Measurements from ENCODE around the gene MOGAT2. TPM values are rescaled to one million over a fixed set of nuclear protein-coding genes. Genes with fewer than 3 reads are reported as not detected.

Gene MOGAT2
- total RNA-seq, 4 donors from 2014 or later = 30.5 to 598 (median 448) TPM

- Histone ChIP-seq H3K36me3 (peaks cover 0 to 29% (median 0%) of the 10 kb centered on the region in 3 donors), H3K4me3 (peak overlapping the region in 2 of 4 donors; percentile 57 to 58), H3K27ac (peak overlapping the region in 3 of 4 donors; percentile 78 to 94 (median 93)), H3K9me3 (no peaks in the 10 kb centered on the region), H3K4me1 (peaks cover 0 to 14% (median 0%) of the 10 kb centered on the region in 4 donors), H3K27me3 (no peaks in the 10 kb centered on the region)
- DNase-seq = peak in 2 of 3 donors; percentile 81 to 88
- peak; percentile 56 to 57 for TF ChIP-seq POLR2A (IDR thresholded peaks at IDR 0.05)
- TF ChIP-seq, protein P1, sequence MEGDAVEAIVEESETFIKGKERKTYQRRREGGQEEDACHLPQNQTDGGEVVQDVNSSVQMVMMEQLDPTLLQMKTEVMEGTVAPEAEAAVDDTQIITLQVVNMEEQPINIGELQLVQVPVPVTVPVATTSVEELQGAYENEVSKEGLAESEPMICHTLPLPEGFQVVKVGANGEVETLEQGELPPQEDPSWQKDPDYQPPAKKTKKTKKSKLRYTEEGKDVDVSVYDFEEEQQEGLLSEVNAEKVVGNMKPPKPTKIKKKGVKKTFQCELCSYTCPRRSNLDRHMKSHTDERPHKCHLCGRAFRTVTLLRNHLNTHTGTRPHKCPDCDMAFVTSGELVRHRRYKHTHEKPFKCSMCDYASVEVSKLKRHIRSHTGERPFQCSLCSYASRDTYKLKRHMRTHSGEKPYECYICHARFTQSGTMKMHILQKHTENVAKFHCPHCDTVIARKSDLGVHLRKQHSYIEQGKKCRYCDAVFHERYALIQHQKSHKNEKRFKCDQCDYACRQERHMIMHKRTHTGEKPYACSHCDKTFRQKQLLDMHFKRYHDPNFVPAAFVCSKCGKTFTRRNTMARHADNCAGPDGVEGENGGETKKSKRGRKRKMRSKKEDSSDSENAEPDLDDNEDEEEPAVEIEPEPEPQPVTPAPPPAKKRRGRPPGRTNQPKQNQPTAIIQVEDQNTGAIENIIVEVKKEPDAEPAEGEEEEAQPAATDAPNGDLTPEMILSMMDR (IDR thresholded peaks at IDR 0.05) = no peak
Observed at GRCh38 chr11:75721852-75722668, 4.4 kb downstream of the MOGAT2 start.

DNA sequence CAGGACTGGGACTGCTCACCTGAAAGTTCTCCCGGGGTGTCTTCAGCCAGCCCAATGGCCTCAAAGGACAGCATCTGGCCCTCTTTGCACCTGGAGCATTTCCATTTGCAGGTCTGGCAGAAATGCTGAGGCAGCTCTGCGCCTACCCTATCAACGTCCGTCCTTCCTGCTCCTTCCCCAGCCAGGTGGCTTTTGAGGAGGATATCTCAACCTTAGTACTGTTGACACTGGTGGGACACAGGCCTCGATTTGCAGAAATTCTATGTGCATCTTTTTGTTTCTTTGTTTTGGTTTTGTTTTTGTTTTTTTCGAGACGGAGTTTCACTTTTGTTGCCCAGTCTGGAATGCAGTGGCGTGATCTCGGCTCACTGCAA lies 5.0 kb downstream of the MOGAT2 start:
- no peak for DNase-seq
- Histone ChIP-seq H3K27ac (peak overlapping the region in 3 of 4 donors; percentile 78 to 94 (median 93)), H3K27me3 (no peaks in the 10 kb centered on the region), H3K9me3 (no peaks in the 10 kb centered on the region), H3K4me3 (peak overlapping the region in 2 of 4 donors; percentile 57 to 58), H3K36me3 (peaks cover 0 to 35% (median 0%) of the 10 kb centered on the region in 3 donors), H3K4me1 (peaks cover 0 to 11% (median 0%) of the 10 kb centered on the region in 4 donors)
- no peak for TF ChIP-seq POLR2A (IDR thresholded peaks at IDR 0.05)
- TF ChIP-seq, protein P1 (IDR thresholded peaks at IDR 0.05) = no peak

- Histone ChIP-seq H3K4me1 (peaks cover 0 to 11% (median 0%) of the 10 kb centered on the region in 4 donors), H3K27me3 (no peaks in the 10 kb centered on the region), H3K9me3 (no peaks in the 10 kb centered on the region), H3K4me3 (no peak overlapping the region), H3K36me3 (peaks cover 0 to 49% (median 0%) of the 10 kb centered on the region in 3 donors), H3K27ac (no peak overlapping the region)
- no peak for DNase-seq
- TF ChIP-seq, protein P1 (IDR thresholded peaks at IDR 0.05) = no peak
- no peak for TF ChIP-seq POLR2A (IDR thresholded peaks at IDR 0.05)
Observed at GRCh38 chr11:75725547-75726320, 8.1 kb downstream of the MOGAT2 start.

DNA sequence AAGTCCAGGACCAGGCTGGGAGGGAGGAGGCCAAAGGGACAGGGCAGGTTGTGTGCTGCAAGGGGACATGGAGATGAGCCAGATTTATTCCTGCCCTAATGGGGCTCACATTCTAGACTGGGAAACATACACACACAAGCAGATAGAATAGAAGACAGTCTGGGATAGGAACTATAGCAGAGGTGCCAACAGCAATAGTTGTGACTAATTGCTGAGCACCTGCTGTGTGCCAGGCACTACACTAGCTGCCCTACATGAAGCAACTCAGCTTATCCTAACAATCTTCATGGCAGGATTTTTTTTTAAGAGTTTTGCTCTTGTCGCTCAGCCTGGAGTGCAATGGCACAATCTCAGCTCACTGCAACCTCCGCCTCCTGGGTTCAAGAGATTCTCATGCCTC lies 11.4 kb downstream of the MOGAT2 start:
- no peaks in the 10 kb centered on the region for H3K9me3 ChIP-seq
- H3K27me3 ChIP-seq = no peaks in the 10 kb centered on the region
- TF ChIP-seq, protein P1 (IDR thresholded peaks at IDR 0.05) = no peak
- peaks cover 0 to 39% (median 0%) of the 10 kb centered on the region in 3 donors for H3K36me3 ChIP-seq
- H3K4me1 ChIP-seq = peaks cover 0 to 20% (median 4%) of the 10 kb centered on the region in 4 donors
- no peak for DNase-seq
- H3K27ac ChIP-seq = no peak overlapping the region
- no peak overlapping the region for H3K4me3 ChIP-seq

DNA sequence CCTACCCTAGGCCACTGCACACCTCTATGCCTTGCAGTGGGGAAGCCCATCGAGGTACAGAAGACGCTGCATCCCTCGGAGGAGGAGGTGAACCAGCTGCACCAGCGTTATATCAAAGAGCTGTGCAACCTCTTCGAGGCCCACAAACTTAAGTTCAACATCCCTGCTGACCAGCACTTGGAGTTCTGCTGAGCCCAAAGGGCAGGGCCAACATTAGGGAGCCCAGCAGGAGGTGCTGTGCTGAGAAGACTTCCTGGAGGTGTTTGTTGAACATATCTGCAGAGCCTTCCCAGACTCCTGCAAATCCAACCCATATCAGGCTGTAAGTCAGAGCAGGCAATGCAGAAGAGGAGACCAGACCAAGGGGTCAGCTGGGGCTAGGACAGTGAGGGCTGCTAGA lies 13.5 kb downstream of the MOGAT2 start:
- no peaks in the 10 kb centered on the region for H3K9me3 ChIP-seq
- no peak overlapping the region for H3K4me3 ChIP-seq
- peak overlapping the region in 1 of 4 donors; percentile 88 for H3K27ac ChIP-seq
- H3K36me3 ChIP-seq = peaks cover 0 to 28% (median 0%) of the 10 kb centered on the region in 3 donors
- peaks cover 0 to 30% (median 4%) of the 10 kb centered on the region in 4 donors for H3K4me1 ChIP-seq
- TF ChIP-seq POLR2A (IDR thresholded peaks at IDR 0.05) = no peak
- TF ChIP-seq, protein P1 (IDR thresholded peaks at IDR 0.05) = no peak
- DNase-seq = no peak
- H3K27me3 ChIP-seq = no peaks in the 10 kb centered on the region

Measured in Peyer's patch (tissue), 4 donors.